HCT116 (cell line): ENCODE data around the gene NBPF6. TPM values are rescaled to one million over a fixed set of nuclear protein-coding genes. Genes with fewer than 3 reads are reported as not detected.
"Not testable (repeated sequence)": the region's sequence is repeated elsewhere in the genome, so short reads cannot be mapped to it uniquely, and the experiment has no call there.

Experiments used
- ATAC-seq: fragments of 200-7000 bp; cut with Tn5 transposase; 2 replicates; pipeline ENCODE4 v1.9.1; 2020; ENCODE audit warnings: mild to moderate bottlenecking, moderate library complexity
- BruUV-seq: library from RNA; stranded (reverse); fragments of 400-500 nt; replicated peaks from 2 replicates; lab custom pipeline; 2021; lab: Mats Ljungman, UMichigan
- CTCF ChIA-PET: fragments of 300-600 bp; sonication (Branson Sonifier 250); formaldehyde crosslinking; loops from one replicate; lab custom pipeline; 2021; ENCODE audit warnings: antibody characterized with exemption; lab: Charles Lee
- POLR2A ChIA-PET: fragments of 300-600, 350-600 bp; sonication (Branson Sonifier 250); formaldehyde crosslinking; loops from one replicate; lab custom pipeline; 2021; ENCODE audit warnings: antibody characterized with exemption; lab: Charles Lee
- RAD21 ChIA-PET, 2 experiments: fragments of 300-600 bp; sonication (Branson Sonifier 250); formaldehyde crosslinking; loops; one replicate each; lab custom pipeline; 2023; ENCODE audit warnings: low total read pairs in 2 of 2; ENCODE audit not compliant: uncharacterized antibody in 2 of 2, unreplicated experiment in 2 of 2, low non-redundant PET in 1 of 2; lab: Charles Lee
- DNase-seq: peaks from one replicate; pipeline ENCODE4 v3.0.0-alpha.2; 2010; ENCODE audit warnings: low read depth, low spot score
- H2AFZ ChIP-seq: fragments of 200-600 bp; shearing (Covaris generic), sonication (generic); 2 replicates; pipeline ENCODE4 v1.6.1; 2017; ENCODE audit warnings: low read depth, mixed run types, mixed read lengths, antibody characterized with exemption, low read length; ENCODE audit not compliant: poor library complexity, severe bottlenecking
- H3K27ac ChIP-seq: 2 replicates; pipeline ENCODE4 v1.5.1; 2012; ENCODE audit warnings: low read depth, low read length
- H3K27me3 ChIP-seq: fragments of 200-600 bp; sonication (generic); 2 replicates; pipeline ENCODE4 v1.6.1; 2016; ENCODE audit warnings: mixed run types, low read length, mixed read lengths; ENCODE audit not compliant: insufficient read depth
- H3K36me3 ChIP-seq, 2 experiments: fragments of 200-500 bp in 1 of 2; fragments of 200-600 bp in 1 of 2; sonication (Bioruptor generic) in 1 of 2; sonication (generic) in 1 of 2; 2 replicates each; pipeline versions ENCODE4 v1.5.1 to v1.6.1; 2014 to 2016; ENCODE audit warnings: low read length in 2 of 2, inconsistent platforms in 1 of 2, mixed read lengths in 1 of 2, mixed run types in 1 of 2; ENCODE audit not compliant: insufficient read depth in 2 of 2, control insufficient read depth in 1 of 2
- H3K4me1 ChIP-seq, 2 experiments: fragments of 200-600 bp in 1 of 2; sonication (generic) in 1 of 2; 2 replicates each; pipeline versions ENCODE4 v1.5.1 to v1.6.1; 2012 to 2017; ENCODE audit warnings: low read length in 2 of 2, inconsistent platforms in 1 of 2, mild to moderate bottlenecking in 1 of 2, mixed read lengths in 1 of 2, mixed run types in 1 of 2, moderate library complexity in 1 of 2; ENCODE audit not compliant: insufficient read depth in 2 of 2, control insufficient read depth in 1 of 2
- H3K4me2 ChIP-seq: fragments of 200-600 bp; sonication (generic); 2 replicates; pipeline ENCODE4 v1.6.1; 2017; ENCODE audit warnings: mixed run types, low read length, mixed read lengths
- H3K4me3 ChIP-seq, 2 experiments: fragments of 200-600 bp in 1 of 2; sonication (generic) in 1 of 2; replicated peaks in 1 of 2; 2 replicates each; pipeline ENCODE4 v1.5.1; 2011 to 2016; ENCODE audit warnings: low read length in 2 of 2, control low read depth in 1 of 2, low read depth in 1 of 2, mild to moderate bottlenecking in 1 of 2, mixed read lengths in 1 of 2, mixed run types in 1 of 2
- H3K79me2 ChIP-seq: fragments of 200-600 bp; sonication (generic); 2 replicates; pipeline ENCODE4 v1.6.1; 2017; ENCODE audit warnings: mild to moderate bottlenecking, mixed run types, low read length, moderate library complexity, mixed read lengths; ENCODE audit not compliant: insufficient read depth
- H3K9ac ChIP-seq: fragments of 200-600 bp; sonication (generic); 2 replicates; pipeline ENCODE4 v1.6.1; 2016; ENCODE audit warnings: low read length, mixed read lengths
- H3K9me2 ChIP-seq: fragments of 200-600 bp; sonication (generic), shearing (Covaris generic); 2 replicates; pipeline ENCODE4 v1.6.1; 2017; ENCODE audit warnings: mixed run types, mild to moderate bottlenecking, moderate library complexity; ENCODE audit not compliant: insufficient read depth
- H3K9me3 ChIP-seq, 2 experiments: fragments of 200-500 bp in 1 of 2; fragments of 200-600 bp in 1 of 2; sonication (Bioruptor generic) in 1 of 2; sonication (generic) in 1 of 2; 2 replicates each; pipeline ENCODE4 v1.6.1; 2014 to 2017; ENCODE audit warnings: low read length in 2 of 2, mixed read lengths in 2 of 2, inconsistent platforms in 1 of 2, low read depth in 1 of 2, mild to moderate bottlenecking in 1 of 2, mixed run types in 1 of 2, moderate library complexity in 1 of 2; ENCODE audit not compliant: control insufficient read depth in 1 of 2, insufficient read depth in 1 of 2
- H4K20me1 ChIP-seq: fragments of 200-600 bp; sonication (generic), shearing (Covaris generic); 2 replicates; pipeline ENCODE4 v1.6.1; 2017; ENCODE audit warnings: mixed run types, mild to moderate bottlenecking, moderate library complexity; ENCODE audit not compliant: insufficient read depth
- CEBPB ChIP-seq: IDR thresholded peaks from 2 replicates; pipeline ENCODE4 v1.6.1; 2012; ENCODE audit warnings: low read depth
- ELF1 ChIP-seq: IDR thresholded peaks from 2 replicates; pipeline ENCODE4 v1.6.1; 2012; ENCODE audit warnings: low read depth, borderline replicate concordance
- EZH2 ChIP-seq: fragments of 200-600 bp; sonication (generic); IDR thresholded peaks from 2 replicates; pipeline ENCODE4 v1.6.1; 2017; ENCODE audit warnings: antibody characterized with exemption, mixed run types
- JUND ChIP-seq: IDR thresholded peaks from 2 replicates; pipeline ENCODE4 v1.6.1; 2012
- MAX ChIP-seq: IDR thresholded peaks from 2 replicates; pipeline ENCODE4 v1.6.1; 2012
- RAD21 ChIP-seq: IDR thresholded peaks from 2 replicates; pipeline ENCODE4 v1.6.1; 2012; ENCODE audit warnings: low read depth, mild to moderate bottlenecking
- SP1 ChIP-seq: IDR thresholded peaks from 2 replicates; pipeline ENCODE4 v1.6.1; 2012; ENCODE audit warnings: low read depth
- ZBTB33 ChIP-seq: IDR thresholded peaks from 2 replicates; pipeline ENCODE4 v1.6.1; 2011; ENCODE audit warnings: mild to moderate bottlenecking, low read length, moderate library complexity; ENCODE audit not compliant: insufficient replicate concordance; ENCODE audit errors: extremely low read depth
- ZFX ChIP-seq: fragments of 450-650 bp; IDR thresholded peaks from 2 replicates; pipeline ENCODE4 v1.6.1; 2017
- intact Hi-C: fragments of 100-400 bp; cut with micrococcal nuclease; formaldehyde crosslinking; loops from 2 replicates; pipeline ENCODE4 v1.10.0; 2022
- total RNA-seq: library from RNA; stranded (reverse); gene quantifications from one replicate; pipeline ENCODE4 v1.2.1, GENCODE V29; 2021; ENCODE audit not compliant: unreplicated experiment

The NBPF6 gene
- total RNA-seq, 1 experiment from 2014 or later: not detected

- TF ChIP-seq CEBPB: no peak
- no peak for TF ChIP-seq MAX
- no peak for TF ChIP-seq ELF1
- TF ChIP-seq SP1: no peak
- TF ChIP-seq ZBTB33: no peak
- TF ChIP-seq RAD21: no peak
- TF ChIP-seq ZFX: no peak
- no peak for TF ChIP-seq EZH2
- TF ChIP-seq JUND: no peak
Observed at GRCh38 chr1:108513044-108513415, 62.9 kb downstream of the NBPF6 start (continued).

GRCh38 chr1:108513914-108514313 lies 63.8 kb downstream of the NBPF6 start:
- DNase-seq, H3K4me1 ChIP-seq, H3K4me3 ChIP-seq, H3K9me2 ChIP-seq, H3K9ac ChIP-seq, H3K9me3 ChIP-seq, RAD21 ChIA-PET, H3K79me2 ChIP-seq, BruUV-seq, H3K27me3 ChIP-seq, H3K27ac ChIP-seq, H3K4me2 ChIP-seq, H3K36me3 ChIP-seq, ATAC-seq, H2AFZ ChIP-seq, POLR2A ChIA-PET, H4K20me1 ChIP-seq: not testable (repeated sequence)
- CTCF ChIA-PET: interaction anchor here (0.6 kb wide), 1 partner anchor 599 kb away, joined by 3 read pairs; a partner anchor contains a TSS
- intact Hi-C loops: loop anchor here (2.0 kb wide), 1 partner anchor 129 kb away; no protein-coding TSS in a partner anchor

- H3K9me3 ChIP-seq, DNase-seq, H3K27ac ChIP-seq, CTCF ChIA-PET, H4K20me1 ChIP-seq, H3K79me2 ChIP-seq, H3K36me3 ChIP-seq, H3K27me3 ChIP-seq, H3K9me2 ChIP-seq, RAD21 ChIA-PET, ATAC-seq, BruUV-seq, H3K4me3 ChIP-seq, H2AFZ ChIP-seq, POLR2A ChIA-PET, H3K9ac ChIP-seq, H3K4me1 ChIP-seq, intact Hi-C loops, H3K4me2 ChIP-seq: not testable (repeated sequence)
Observed at GRCh38 chr1:108517301-108517897, 67.3 kb downstream of the NBPF6 start.
